Fibroblast of the aortic adventitia (primary cell): Measurements from ENCODE around the gene PVRIG. TPM values are rescaled to one million over a fixed set of nuclear protein-coding genes. Genes with fewer than 3 reads are reported as not detected.

Experiments
- total RNA-seq: library from RNA; depleted of rRNA; stranded (reverse); fragments of >200 nt; gene quantifications from 2 replicates; pipeline ENCODE4 v1.2.3, GENCODE V29; 2012; ENCODE audit warnings: low replicate concordance

PVRIG gene
- total RNA-seq, 1 donor, result not detected

Other genes starting within 250 kb of the PVRIG start
- not detected in 2 replicates for gene AZGP1, start 243.9 kb upstream of the PVRIG start, total RNA-seq
- gene ZKSCAN1, start 204.4 kb upstream of the PVRIG start, total RNA-seq, result 28.9 and 41.9 TPM in 2 replicates
- 5.7 and 9.3 TPM in 2 replicates for gene ZSCAN21, start 170.2 kb upstream of the PVRIG start, total RNA-seq
- 24.3 and 71.3 TPM in 2 replicates for gene ZNF3, start 138.2 kb upstream of the PVRIG start, total RNA-seq
- gene COPS6, start 131.0 kb upstream of the PVRIG start, total RNA-seq, result 27.1 and 83.7 TPM in 2 replicates
- gene MCM7, start 118.6 kb upstream of the PVRIG start, total RNA-seq, result 13.1 and 97.7 TPM in 2 replicates
- gene AP4M1, start 118.3 kb upstream of the PVRIG start, total RNA-seq, result 17.6 and 18.2 TPM in 2 replicates
- 38.6 and 42.7 TPM in 2 replicates for gene TAF6, start 100.6 kb upstream of the PVRIG start, total RNA-seq
- 25.4 and 54.5 TPM in 2 replicates for gene CNPY4, start 100.3 kb upstream of the PVRIG start, total RNA-seq
- gene MBLAC1, start 93.0 kb upstream of the PVRIG start, total RNA-seq, result 1.9 and 4.2 TPM in 2 replicates
- gene LAMTOR4, start 71.0 kb upstream of the PVRIG start, total RNA-seq, result 82.2 and 316 TPM in 2 replicates
- gene TRAPPC14, start 61.2 kb upstream of the PVRIG start, total RNA-seq, result 3.5 and 10.0 TPM in 2 replicates
- 4.0 and 9.8 TPM in 2 replicates for gene GAL3ST4, start 51.3 kb upstream of the PVRIG start, total RNA-seq
- gene GPC2, start 42.6 kb upstream of the PVRIG start, total RNA-seq, result 1.2 and 4.5 TPM in 2 replicates
- 0.90 and 4.8 TPM in 2 replicates for gene STAG3, start 42.0 kb upstream of the PVRIG start, total RNA-seq
- gene SPDYE3, start 87.8 kb downstream of the PVRIG start, total RNA-seq, result not detected in 2 replicates
- gene PILRB, start 138.2 kb downstream of the PVRIG start, total RNA-seq, result 4.4 and 8.1 TPM in 2 replicates
- gene PILRA, start 153.5 kb downstream of the PVRIG start, total RNA-seq, result 0.27 TPM in 1 of 2 replicates, not detected in the other
- 2.4 and 3.0 TPM in 2 replicates for gene ZCWPW1, start 208.8 kb downstream of the PVRIG start, total RNA-seq
- gene MEPCE, start 209.9 kb downstream of the PVRIG start, total RNA-seq, result 48.0 and 49.6 TPM in 2 replicates
- 8.8 and 9.2 TPM in 2 replicates for gene PPP1R35, start 216.5 kb downstream of the PVRIG start, total RNA-seq
- gene SPACDR, start 244.3 kb downstream of the PVRIG start, total RNA-seq, result 0.27 TPM in 1 of 2 replicates, not detected in the other